Epithelial cell of alveolus of lung (primary cell): Measurements from ENCODE around the gene MALSU1. TPM values are rescaled to one million over a fixed set of nuclear protein-coding genes. Genes with fewer than 3 reads are reported as not detected.

Experiments
- total RNA-seq: library from RNA; depleted of rRNA; stranded (reverse); fragments of >200 nt; gene quantifications from 2 replicates; pipeline ENCODE4 v1.2.1, GENCODE V29; 2015

The MALSU1 gene
- 76.0 and 82.0 TPM in 2 replicates for total RNA-seq

DNA sequence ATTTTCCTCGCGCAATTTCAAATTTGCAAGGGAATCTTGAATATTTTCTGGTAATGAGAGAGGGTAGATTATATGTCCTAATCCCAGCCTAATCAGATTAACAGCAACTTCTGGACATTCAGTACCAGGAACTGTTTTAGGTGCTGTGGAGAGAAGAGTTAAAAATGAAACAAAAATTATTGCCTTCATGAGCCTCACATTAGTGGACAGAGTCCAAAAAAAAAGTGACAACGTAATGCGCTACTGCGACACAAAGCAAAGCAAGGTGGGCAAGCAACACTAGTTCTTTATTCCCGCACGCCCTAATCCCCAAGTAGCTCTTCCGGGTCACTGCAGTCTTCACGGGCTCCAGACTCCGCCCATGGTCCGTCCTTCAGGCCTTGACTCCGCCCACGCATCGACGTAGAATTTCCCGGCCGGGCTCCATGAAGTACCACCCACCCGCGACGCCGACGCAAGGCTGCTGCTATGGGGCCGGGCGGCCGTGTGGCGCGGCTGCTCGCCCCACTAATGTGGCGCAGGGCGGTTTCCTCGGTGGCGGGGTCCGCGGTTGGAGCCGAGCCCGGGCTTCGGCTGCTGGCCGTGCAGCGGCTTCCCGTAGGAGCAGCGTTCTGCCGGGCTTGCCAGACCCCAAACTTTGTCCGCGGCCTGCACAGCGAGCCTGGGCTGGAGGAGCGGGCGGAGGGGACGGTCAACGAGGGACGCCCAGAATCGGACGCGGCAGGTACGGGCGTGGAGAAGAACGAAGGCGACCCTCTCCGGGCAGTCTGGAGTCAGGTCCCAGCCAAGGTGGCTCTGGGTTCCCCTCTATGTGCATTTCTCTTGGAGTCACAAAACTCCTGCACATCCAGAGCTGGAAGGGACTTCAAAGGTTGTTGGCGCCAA lies at the start of gene MALSU1:
TSS of gene MALSU1 (plus strand) at position 455 of the 885 bp plus-strand sequence. CDS start at position 469, 14 bp downstream.

Other genes starting within 250 kb of the MALSU1 start
- gene KLHL7, start 193.6 kb upstream of the MALSU1 start, total RNA-seq = 22.9 and 27.7 TPM in 2 replicates
- gene NUP42, start 117.3 kb upstream of the MALSU1 start, total RNA-seq = 18.0 and 35.6 TPM in 2 replicates
- 5.1 and 13.7 TPM in 2 replicates for gene GPNMB, start 52.6 kb upstream of the MALSU1 start, total RNA-seq
- 22.2 and 44.3 TPM in 2 replicates for gene IGF2BP3, start 171.2 kb downstream of the MALSU1 start, total RNA-seq
- gene TRA2A, start 232.6 kb downstream of the MALSU1 start, total RNA-seq = 14.2 and 88.5 TPM in 2 replicates